H9 (cell line): Measurements from ENCODE around the gene RBM18. TPM values are rescaled to one million over a fixed set of nuclear protein-coding genes. Genes with fewer than 3 reads are reported as not detected.

ENCODE experiments used
- DNase-seq: peaks from one replicate; pipeline ENCODE4 v3.0.0-alpha.2; 2017
- H2AFZ ChIP-seq: one replicate; pipeline ENCODE4 v1.6.1; 2013; ENCODE audit warnings: mild to moderate bottlenecking, low read length, control low read depth, moderate library complexity
- H2AK5ac ChIP-seq: 2 replicates; pipeline ENCODE4 v1.6.1; 2013; ENCODE audit warnings: low read length, control low read depth, mixed read lengths; ENCODE audit not compliant: insufficient read length
- H2BK120ac ChIP-seq: one replicate; pipeline ENCODE4 v1.6.1; 2013; ENCODE audit warnings: low read depth, mild to moderate bottlenecking, low read length, control low read depth, inconsistent platforms; ENCODE audit not compliant: poor library complexity, severe bottlenecking
- H2BK12ac ChIP-seq: 2 replicates; pipeline ENCODE4 v1.6.1; 2013; ENCODE audit warnings: low read length, control low read depth, mixed read lengths, low read depth; ENCODE audit not compliant: insufficient read length
- H2BK15ac ChIP-seq: 2 replicates; pipeline ENCODE4 v1.6.1; 2013; ENCODE audit warnings: low read depth, low read length, control low read depth
- H2BK20ac ChIP-seq: one replicate; pipeline ENCODE4 v1.6.1; 2013; ENCODE audit warnings: low read depth, mild to moderate bottlenecking, low read length, control low read depth, inconsistent platforms; ENCODE audit not compliant: poor library complexity, severe bottlenecking
- H2BK5ac ChIP-seq: 2 replicates; pipeline ENCODE4 v1.6.1; 2013; ENCODE audit warnings: low read length, control low read depth, mixed read lengths; ENCODE audit not compliant: insufficient read length
- H3K14ac ChIP-seq: 2 replicates; pipeline ENCODE4 v1.6.1; 2013; ENCODE audit warnings: low read length, control low read depth; ENCODE audit not compliant: insufficient read depth
- H3K18ac ChIP-seq: 2 replicates; pipeline ENCODE4 v1.6.1; 2013; ENCODE audit warnings: low read depth, mild to moderate bottlenecking, mixed read lengths, low read length, control low read depth; ENCODE audit not compliant: insufficient read length
- H3K23ac ChIP-seq: 2 replicates; pipeline ENCODE4 v1.6.1; 2013; ENCODE audit warnings: low read length, control low read depth, mixed read lengths, low read depth; ENCODE audit not compliant: insufficient read length
- H3K23me2 ChIP-seq: 2 replicates; pipeline ENCODE4 v1.6.1; 2013; ENCODE audit warnings: low read depth, mild to moderate bottlenecking, mixed read lengths, low read length, control low read depth; ENCODE audit not compliant: insufficient read length, poor library complexity, severe bottlenecking
- H3K27ac ChIP-seq: 2 replicates; pipeline ENCODE4 v1.5.1; 2013; ENCODE audit warnings: low read length, control low read depth, mixed read lengths, low read depth; ENCODE audit not compliant: insufficient read length
- H3K27me3 ChIP-seq: 2 replicates; pipeline ENCODE4 v1.6.1; 2013; ENCODE audit warnings: low read length, control low read depth, inconsistent platforms; ENCODE audit not compliant: insufficient read depth
- H3K4ac ChIP-seq: 2 replicates; pipeline ENCODE4 v1.6.1; 2013; ENCODE audit warnings: low read depth, mild to moderate bottlenecking, control low read depth, inconsistent platforms, low read length, moderate library complexity
- H3K4me1 ChIP-seq: 2 replicates; pipeline ENCODE4 v1.6.1; 2013; ENCODE audit warnings: low read length, control low read depth, inconsistent platforms; ENCODE audit not compliant: insufficient read depth
- H3K4me2 ChIP-seq: 2 replicates; pipeline ENCODE4 v1.6.1; 2013; ENCODE audit warnings: low read length, control low read depth, mixed read lengths; ENCODE audit not compliant: insufficient read length, insufficient read depth
- H3K56ac ChIP-seq: 2 replicates; pipeline ENCODE4 v1.6.1; 2013; ENCODE audit warnings: low read depth, mild to moderate bottlenecking, mixed read lengths, low read length, control low read depth; ENCODE audit not compliant: insufficient read length
- H3K79me1 ChIP-seq: 2 replicates; pipeline ENCODE4 v1.6.1; 2013; ENCODE audit warnings: low read depth, mild to moderate bottlenecking, moderate library complexity, low read length, control low read depth, inconsistent platforms; ENCODE audit not compliant: insufficient read depth, poor library complexity, severe bottlenecking
- H3K79me2 ChIP-seq: 2 replicates; pipeline ENCODE4 v1.6.1; 2013; ENCODE audit warnings: low read length, control low read depth, inconsistent platforms; ENCODE audit not compliant: insufficient read depth
- H3K9ac ChIP-seq: 2 replicates; pipeline ENCODE4 v1.6.1; 2013; ENCODE audit warnings: low read length, control low read depth, mixed read lengths; ENCODE audit not compliant: insufficient read length; ENCODE audit errors: extremely low read depth
- H3K9me3 ChIP-seq: one replicate; pipeline ENCODE4 v1.6.1; 2013; ENCODE audit warnings: low read depth, low read length, inconsistent platforms; ENCODE audit not compliant: control insufficient read depth
- H3T11ph ChIP-seq: one replicate; pipeline ENCODE4 v1.6.1; 2013; ENCODE audit warnings: mild to moderate bottlenecking, low read length, control low read depth, inconsistent platforms
- H4K20me1 ChIP-seq: one replicate; pipeline ENCODE4 v1.6.1; 2013; ENCODE audit not compliant: control insufficient read depth, insufficient read length, insufficient read depth
- H4K5ac ChIP-seq: 2 replicates; pipeline ENCODE4 v1.6.1; 2013; ENCODE audit warnings: low read depth, mild to moderate bottlenecking, mixed read lengths, low read length, control low read depth; ENCODE audit not compliant: insufficient read length
- H4K8ac ChIP-seq: replicated peaks from 2 replicates; pipeline ENCODE4 v1.6.1; 2013; ENCODE audit warnings: low read length, control low read depth, mixed read lengths, low read depth; ENCODE audit not compliant: insufficient read length
- H4K91ac ChIP-seq: 2 replicates; pipeline ENCODE4 v1.6.1; 2013; ENCODE audit warnings: low read depth, mild to moderate bottlenecking, moderate library complexity, mixed read lengths, low read length, control low read depth; ENCODE audit not compliant: insufficient read length
- H3K27ac Mint-ChIP-seq, 3 experiments: 2 replicates in 2 of 3; 3 replicates in 1 of 3; pipeline ENCODE4 v1.8.0; 2020 to 2021; ENCODE audit warnings: mixed read lengths in 3 of 3, mild to moderate bottlenecking in 1 of 3, moderate library complexity in 1 of 3
- H3K27me3 Mint-ChIP-seq: 2 replicates; pipeline ENCODE4 v1.8.0; 2021; ENCODE audit warnings: low read depth, mild to moderate bottlenecking, moderate library complexity, mixed read lengths
- H3K36me3 Mint-ChIP-seq, 3 experiments: 2 replicates in 2 of 3; 3 replicates in 1 of 3; pipeline ENCODE4 v1.8.0; 2020 to 2021; ENCODE audit warnings: low read depth in 3 of 3, mixed read lengths in 3 of 3; ENCODE audit not compliant: insufficient read depth in 1 of 3
- H3K4me1 Mint-ChIP-seq, 2 experiments: 2 replicates each; pipeline ENCODE4 v1.8.0; 2020; ENCODE audit warnings: mixed read lengths in 2 of 2
- H3K4me3 Mint-ChIP-seq, 2 experiments: 2 replicates in 1 of 2; 3 replicates in 1 of 2; pipeline ENCODE4 v1.8.0; 2020 to 2021; ENCODE audit warnings: mild to moderate bottlenecking in 2 of 2, mixed read lengths in 2 of 2, moderate library complexity in 1 of 2
- H3K9me3 Mint-ChIP-seq, 2 experiments: 2 replicates in 1 of 2; 3 replicates in 1 of 2; pipeline ENCODE4 v1.8.0; 2020; ENCODE audit warnings: mild to moderate bottlenecking in 2 of 2, mixed read lengths in 2 of 2, moderate library complexity in 1 of 2
- WGBS: extraction: QIAGEN DNeasy Blood & Tissue Kit; methylation state at CpG from one replicate; pipeline ENCODE4 v1.1.7; 2013; ENCODE audit warnings: missing lambda C conversion rate, low lambda C conversion rate, mixed read lengths; ENCODE audit not compliant: insufficient read length; ENCODE audit errors: extremely low coverage; 5-methylcytosine and 5-hydroxymethylcytosine counted together
- total RNA-seq: library from RNA; stranded (reverse); gene quantifications from 2 replicates; pipeline ENCODE4 v1.2.1, GENCODE V29; 2021
- TF ChIP-seq, protein P1 (sequence below): fragments of 200-600 bp; sonication (generic); conservative IDR thresholded peaks from 3 replicates; pipeline ENCODE4 v1.8.0; 2021; ENCODE audit warnings: antibody characterized with exemption, mild to moderate bottlenecking

Gene RBM18
- total RNA-seq, 1 experiment from 2014 or later = 18.9 TPM

DNA sequence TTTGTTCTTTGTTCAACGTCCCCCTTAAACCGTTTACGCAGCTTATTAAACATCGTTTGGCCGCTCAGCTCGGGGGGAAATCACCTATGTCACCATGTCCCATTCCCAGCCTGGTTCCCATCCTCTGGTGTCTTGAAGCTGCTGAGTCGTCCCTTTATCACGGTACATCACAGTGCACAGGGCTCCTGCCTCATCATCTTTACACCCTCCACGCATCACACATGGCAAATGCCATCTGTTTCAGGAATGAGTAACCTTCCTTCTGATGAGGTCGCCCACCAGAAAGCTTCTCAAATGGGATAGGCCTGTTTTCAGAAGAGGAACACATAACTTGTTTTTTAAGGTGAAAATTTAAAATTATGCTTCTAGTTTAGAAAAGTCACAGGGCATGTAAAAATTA is 28.0 kb downstream of the RBM18 start:
- H3K4ac ChIP-seq = no peak overlapping the region
- no peak overlapping the region for H3K18ac ChIP-seq
- H4K91ac ChIP-seq = no peak overlapping the region
- no peak overlapping the region for H2AK5ac ChIP-seq
- H3K23ac ChIP-seq = no peak overlapping the region
- no peaks in the 10 kb centered on the region for H3K9me3 ChIP-seq
- H2BK15ac ChIP-seq = no peak overlapping the region
- no peak for DNase-seq
- peaks cover 3% of the 10 kb centered on the region; the same call in 1 of the 2 replicates for H3K27me3 ChIP-seq
- H4K20me1 ChIP-seq = no peaks in the 10 kb centered on the region
- no peak overlapping the region for H3K9ac ChIP-seq
- peaks cover 2 to 10% (median 3%) of the 10 kb centered on the region in 3 experiments; a peak in 4 of 7 replicates for H3K36me3 Mint-ChIP-seq
- peaks cover 18% of the 10 kb centered on the region for H3K27me3 Mint-ChIP-seq
- no peaks in the 10 kb centered on the region for H3K79me2 ChIP-seq
- no peak overlapping the region for H2BK5ac ChIP-seq
- H3K9me3 Mint-ChIP-seq = no peaks in the 10 kb centered on the region; a peak in 1 of 5 replicates
- peaks cover 0 to 3% of the 10 kb centered on the region in 2 experiments; a peak in 2 of 4 replicates for H3K4me1 Mint-ChIP-seq
- H3K4me1 ChIP-seq = no peaks in the 10 kb centered on the region
- H3K27ac Mint-ChIP-seq = no peak overlapping the region
- no CpG with 5 or more reads among the region's 10 CpGs for WGBS
- no peaks in the 10 kb centered on the region for H3K23me2 ChIP-seq
- no peaks in the 10 kb centered on the region for H3K79me1 ChIP-seq
- no peak overlapping the region for H3K4me2 ChIP-seq
- no peak overlapping the region for H2BK20ac ChIP-seq
- H2BK120ac ChIP-seq = no peak overlapping the region
- H3K56ac ChIP-seq = no peak overlapping the region
- H3K4me3 Mint-ChIP-seq = no peak overlapping the region
- no peak overlapping the region for H4K8ac ChIP-seq
- no peak overlapping the region for H3T11ph ChIP-seq
- no peak overlapping the region for H2AFZ ChIP-seq
- H3K14ac ChIP-seq = no peak overlapping the region
- no peak overlapping the region for H2BK12ac ChIP-seq
- H4K5ac ChIP-seq = no peak overlapping the region
- H3K27ac ChIP-seq = no peak overlapping the region
- TF ChIP-seq, protein P1, sequence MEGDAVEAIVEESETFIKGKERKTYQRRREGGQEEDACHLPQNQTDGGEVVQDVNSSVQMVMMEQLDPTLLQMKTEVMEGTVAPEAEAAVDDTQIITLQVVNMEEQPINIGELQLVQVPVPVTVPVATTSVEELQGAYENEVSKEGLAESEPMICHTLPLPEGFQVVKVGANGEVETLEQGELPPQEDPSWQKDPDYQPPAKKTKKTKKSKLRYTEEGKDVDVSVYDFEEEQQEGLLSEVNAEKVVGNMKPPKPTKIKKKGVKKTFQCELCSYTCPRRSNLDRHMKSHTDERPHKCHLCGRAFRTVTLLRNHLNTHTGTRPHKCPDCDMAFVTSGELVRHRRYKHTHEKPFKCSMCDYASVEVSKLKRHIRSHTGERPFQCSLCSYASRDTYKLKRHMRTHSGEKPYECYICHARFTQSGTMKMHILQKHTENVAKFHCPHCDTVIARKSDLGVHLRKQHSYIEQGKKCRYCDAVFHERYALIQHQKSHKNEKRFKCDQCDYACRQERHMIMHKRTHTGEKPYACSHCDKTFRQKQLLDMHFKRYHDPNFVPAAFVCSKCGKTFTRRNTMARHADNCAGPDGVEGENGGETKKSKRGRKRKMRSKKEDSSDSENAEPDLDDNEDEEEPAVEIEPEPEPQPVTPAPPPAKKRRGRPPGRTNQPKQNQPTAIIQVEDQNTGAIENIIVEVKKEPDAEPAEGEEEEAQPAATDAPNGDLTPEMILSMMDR = no peak
